ENCODE results near the gene ISLR. TPM values are rescaled to one million over a fixed set of nuclear protein-coding genes. Genes with fewer than 3 reads are reported as not detected.

Gene ISLR
- total and polyA plus RNA-seq, 2 donors (not counting 1 experiment from before 2014, with no cell fraction given): 14.0 to 17.3 TPM

DNA sequence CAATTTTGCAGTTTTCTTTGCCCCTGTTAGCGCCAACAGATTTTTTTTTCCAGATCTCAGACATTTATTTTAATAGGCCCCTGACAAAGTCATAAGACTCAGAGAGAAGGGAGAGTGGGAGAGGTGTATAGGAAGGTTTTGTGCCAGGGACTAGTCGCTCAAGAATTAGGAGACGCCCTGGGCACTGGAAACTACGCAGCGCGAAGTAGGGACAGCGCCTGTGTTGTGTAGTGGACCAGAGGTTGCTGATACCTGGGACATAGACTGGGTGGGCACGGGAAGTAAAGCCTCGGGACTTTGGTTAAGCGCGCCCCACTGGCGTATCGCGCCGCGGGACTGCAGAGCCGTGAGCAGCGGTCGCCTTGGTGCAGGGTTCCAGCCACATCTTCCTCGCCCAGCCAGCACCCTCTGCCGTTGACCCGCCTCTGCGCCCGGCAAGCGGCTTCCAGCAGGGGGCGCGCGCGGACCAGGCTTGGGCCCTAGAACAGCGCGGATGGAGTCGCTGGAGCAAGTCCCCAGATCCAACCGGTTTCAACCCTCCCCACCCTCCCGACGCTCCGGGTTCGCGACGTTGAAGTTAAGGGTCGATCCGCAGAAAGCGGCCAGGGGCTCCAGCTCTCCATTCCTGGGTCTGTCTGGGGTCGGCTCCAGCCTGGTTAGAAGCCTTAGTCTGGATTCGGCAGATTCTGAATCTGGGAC lies 46.1 kb upstream of the ISLR start:
- Histone ChIP-seq H3K79me2 (ENCODE audit: control insufficient read depth, insufficient read depth, low read length) (no peaks in the 10 kb centered on the region), H3K9me3 (ENCODE audit: control insufficient read depth, insufficient read depth, low read depth, low read length) (no peaks in the 10 kb centered on the region), H3K4me1 (ENCODE audit: control insufficient read depth, extremely low read depth, insufficient read depth, low read length) (no peaks in the 10 kb centered on the region), H4K20me1 (ENCODE audit: control insufficient read depth, extremely low read depth, insufficient read depth, low read length) (no peaks in the 10 kb centered on the region), H3K36me3 (ENCODE audit: control insufficient read depth, insufficient read depth, low read length) (no peaks in the 10 kb centered on the region), H3K4me3 (replicated peaks in 1 of 4; ENCODE audit: control extremely low read depth in 1 of 4, insufficient read depth in 1 of 4, low read depth in 3 of 4, low read length in 4 of 4) (peak overlapping the region in 3 of 4 experiments; percentile 2 to 42 (median 19)), H3K27ac (ENCODE audit: insufficient read depth, low read length) (no peak overlapping the region), H3K4me2 (ENCODE audit: extremely low read depth, insufficient read depth, low read length) (peak overlapping the region; percentile 82), H3K27me3 (ENCODE audit: control insufficient read depth, insufficient read depth, low read length) (peaks cover 70% of the 10 kb centered on the region), H3K9ac (ENCODE audit: insufficient read depth, low read length) (no peak overlapping the region), H2AFZ (ENCODE audit: low read length) (no peak overlapping the region)
- no peak for TF ChIP-seq EZH2 (IDR thresholded peaks at IDR 0.05; ENCODE audit: low read length, missing control alignments)
- TF ChIP-seq, protein P1, sequence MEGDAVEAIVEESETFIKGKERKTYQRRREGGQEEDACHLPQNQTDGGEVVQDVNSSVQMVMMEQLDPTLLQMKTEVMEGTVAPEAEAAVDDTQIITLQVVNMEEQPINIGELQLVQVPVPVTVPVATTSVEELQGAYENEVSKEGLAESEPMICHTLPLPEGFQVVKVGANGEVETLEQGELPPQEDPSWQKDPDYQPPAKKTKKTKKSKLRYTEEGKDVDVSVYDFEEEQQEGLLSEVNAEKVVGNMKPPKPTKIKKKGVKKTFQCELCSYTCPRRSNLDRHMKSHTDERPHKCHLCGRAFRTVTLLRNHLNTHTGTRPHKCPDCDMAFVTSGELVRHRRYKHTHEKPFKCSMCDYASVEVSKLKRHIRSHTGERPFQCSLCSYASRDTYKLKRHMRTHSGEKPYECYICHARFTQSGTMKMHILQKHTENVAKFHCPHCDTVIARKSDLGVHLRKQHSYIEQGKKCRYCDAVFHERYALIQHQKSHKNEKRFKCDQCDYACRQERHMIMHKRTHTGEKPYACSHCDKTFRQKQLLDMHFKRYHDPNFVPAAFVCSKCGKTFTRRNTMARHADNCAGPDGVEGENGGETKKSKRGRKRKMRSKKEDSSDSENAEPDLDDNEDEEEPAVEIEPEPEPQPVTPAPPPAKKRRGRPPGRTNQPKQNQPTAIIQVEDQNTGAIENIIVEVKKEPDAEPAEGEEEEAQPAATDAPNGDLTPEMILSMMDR (conservative IDR thresholded peaks at IDR 0.05 in 1 of 2, IDR thresholded peaks at IDR 0.05 in 1 of 2; ENCODE audit: low read depth in 1 of 2, low read length in 2 of 2): peak; percentile 93 to 94
- DNase-seq (ENCODE audit: low read depth in 2 of 2): peak; percentile 79 to 81

DNA sequence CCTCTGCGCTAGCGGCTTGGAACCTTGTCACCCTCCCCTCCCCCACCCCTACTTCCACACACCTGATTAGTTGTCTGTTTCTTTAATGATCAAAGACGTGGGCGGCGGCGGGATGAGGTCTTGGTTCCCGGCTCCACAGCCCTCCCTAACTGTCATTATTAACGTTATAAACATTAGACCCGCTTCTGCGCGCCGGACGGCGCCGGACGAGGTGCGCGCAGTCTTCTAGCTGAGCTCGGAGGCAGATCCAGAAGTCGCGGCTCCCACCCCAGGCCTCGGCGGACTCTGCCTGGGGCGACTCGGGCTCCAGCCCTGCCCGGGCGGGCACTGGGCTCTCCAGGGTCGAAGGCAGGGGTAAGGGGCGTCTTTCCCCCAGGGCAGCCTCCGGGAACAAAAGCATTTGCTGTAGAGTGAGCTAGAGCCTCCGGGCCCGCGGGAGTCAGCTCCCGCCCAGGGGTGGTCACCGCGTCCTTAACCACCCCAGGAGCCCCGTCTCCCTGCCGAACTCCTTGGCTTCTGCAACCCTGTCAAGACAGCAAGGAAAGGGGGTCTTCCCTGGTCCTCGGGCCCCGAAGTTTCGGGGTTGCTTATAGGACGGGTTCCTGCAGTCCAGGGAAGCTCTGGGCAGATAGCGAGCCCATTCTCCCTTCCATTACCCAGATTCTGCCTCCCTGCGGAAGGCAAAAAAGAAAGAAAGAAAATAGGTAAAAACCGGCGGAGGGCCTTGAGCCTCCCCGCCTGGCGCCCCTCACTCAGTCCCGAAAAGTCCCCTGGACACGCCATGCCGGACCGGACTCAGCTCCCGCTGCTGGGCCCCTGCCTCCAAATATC lies 45.3 kb upstream of the ISLR start:
- Histone ChIP-seq H3K36me3 (ENCODE audit: control insufficient read depth, insufficient read depth, low read length) (no peaks in the 10 kb centered on the region), H3K4me3 (replicated peaks in 1 of 4; ENCODE audit: control extremely low read depth in 1 of 4, insufficient read depth in 1 of 4, low read depth in 3 of 4, low read length in 4 of 4) (peak overlapping the region in 3 of 4 experiments; percentile 2 to 42 (median 19)), H3K79me2 (ENCODE audit: control insufficient read depth, insufficient read depth, low read length) (no peaks in the 10 kb centered on the region), H3K4me2 (ENCODE audit: extremely low read depth, insufficient read depth, low read length) (peak overlapping the region; percentile 82), H3K9ac (ENCODE audit: insufficient read depth, low read length) (no peak overlapping the region), H4K20me1 (ENCODE audit: control insufficient read depth, extremely low read depth, insufficient read depth, low read length) (no peaks in the 10 kb centered on the region), H3K27ac (ENCODE audit: insufficient read depth, low read length) (no peak overlapping the region), H3K27me3 (ENCODE audit: control insufficient read depth, insufficient read depth, low read length) (peaks cover 73% of the 10 kb centered on the region), H3K4me1 (ENCODE audit: control insufficient read depth, extremely low read depth, insufficient read depth, low read length) (no peaks in the 10 kb centered on the region), H3K9me3 (ENCODE audit: control insufficient read depth, insufficient read depth, low read depth, low read length) (no peaks in the 10 kb centered on the region), H2AFZ (ENCODE audit: low read length) (no peak overlapping the region)
- peak; percentile 22 to 38 for DNase-seq (ENCODE audit: low read depth in 2 of 2)
- TF ChIP-seq, protein P1 (conservative IDR thresholded peaks at IDR 0.05 in 1 of 2, IDR thresholded peaks at IDR 0.05 in 1 of 2; ENCODE audit: low read depth in 1 of 2, low read length in 2 of 2): no peak
- peak; percentile 79 for TF ChIP-seq EZH2 (IDR thresholded peaks at IDR 0.05; ENCODE audit: low read length, missing control alignments)

All from fibroblast of lung (primary cell).